Stimulated activated effector memory CD8-positive, alpha-beta T cell treated with anti-CD3 and anti-CD28 coated beads, Interleukin-12 subunit alpha, Interleukin-12 subunit beta, amount 100 ng/mL, for 72 hours (primary cell): ENCODE results near the gene DYNLT4.

Source experiments
- ATAC-seq: fragments of 150-1000 bp; cut with Tn5 transposase; 2 replicates; pipeline ENCODE4 v1.10.0; 2021
- DNase-seq, 2 donors: peaks; one replicate each; pipeline ENCODE4 v3.0.0; 2021 to 2022; ENCODE audit warnings: low spot score in 2 of 2
- H3K27ac Mint-ChIP-seq: one replicate; pipeline ENCODE4 v1.8.0; 2022; ENCODE audit warnings: mild to moderate bottlenecking, mixed read lengths
- H3K36me3 Mint-ChIP-seq: one replicate; pipeline ENCODE4 v1.8.0; 2022; ENCODE audit warnings: mild to moderate bottlenecking, mixed read lengths
- H3K4me1 Mint-ChIP-seq: one replicate; pipeline ENCODE4 v1.8.0; 2022; ENCODE audit warnings: mixed read lengths
- H3K4me3 Mint-ChIP-seq: one replicate; pipeline ENCODE4 v1.8.0; 2022; ENCODE audit warnings: mild to moderate bottlenecking, mixed read lengths
- H3K9me3 Mint-ChIP-seq: one replicate; pipeline ENCODE4 v1.8.0; 2022; ENCODE audit warnings: mixed read lengths

DYNLT4 gene

GRCh38 chr1:44790968-44791801 lies 16.0 kb downstream of the DYNLT4 start:
- peak overlapping the region; percentile 76 for H3K27ac Mint-ChIP-seq
- ATAC-seq (no peak), DNase-seq (no peak)
- no peaks in the 10 kb centered on the region for H3K36me3 Mint-ChIP-seq
- no peaks in the 10 kb centered on the region for H3K9me3 Mint-ChIP-seq
- H3K4me1 Mint-ChIP-seq = peaks cover 7% of the 10 kb centered on the region
- H3K4me3 Mint-ChIP-seq = no peak overlapping the region

DNA sequence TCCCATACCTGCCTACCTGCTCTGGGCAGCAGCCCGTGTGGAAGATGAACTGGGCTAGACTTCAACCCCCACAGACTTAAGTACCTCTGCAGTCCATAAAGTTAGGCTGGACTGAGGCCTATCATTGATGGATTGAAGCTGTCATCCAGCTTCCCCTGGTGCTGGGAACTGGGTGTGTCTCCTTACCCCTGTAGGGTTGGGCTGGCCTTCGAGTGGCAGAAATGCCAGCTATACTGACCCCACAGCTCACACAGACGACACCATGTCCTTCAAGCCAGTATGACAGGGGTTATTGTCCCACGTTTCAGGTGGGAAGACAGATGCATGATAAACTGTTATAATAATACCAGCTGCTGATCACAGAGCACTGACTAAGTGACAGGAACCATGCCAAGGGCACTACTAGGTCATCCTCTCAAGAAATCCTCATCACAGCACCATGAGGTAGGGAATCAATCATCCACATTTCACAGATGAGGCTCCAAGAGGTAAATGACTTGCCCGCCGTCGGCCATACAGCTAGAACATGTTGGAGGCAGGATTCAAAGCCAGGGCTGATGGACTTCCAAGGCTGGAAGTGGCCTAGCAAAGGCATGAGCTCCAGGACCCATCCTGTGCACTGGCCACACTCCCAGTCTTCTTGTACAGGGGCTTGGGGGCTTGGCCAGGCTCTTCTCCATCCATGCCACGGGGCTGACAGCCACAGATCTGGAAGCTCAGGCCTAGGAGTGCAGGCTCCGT lies 18.9 kb downstream of the DYNLT4 start, which contains the start of gene BEST4:
TSS of gene BEST4 (minus strand) at position 51 of the 741 bp plus-strand sequence. CDS start 465 bp downstream, outside the sequence.
- Mint-ChIP-seq H3K4me1 (peaks cover 30% of the 10 kb centered on the region), H3K9me3 (no peaks in the 10 kb centered on the region), H3K4me3 (no peak within 1 kb of the TSS), H3K27ac (peak within 1 kb of the TSS; percentile 93), H3K36me3 (peaks cover 8% of the 10 kb centered on the region)
- no peak for ATAC-seq
- no peak for DNase-seq

- Mint-ChIP-seq H3K4me3 (no peak overlapping the region), H3K27ac (no peak overlapping the region), H3K36me3 (peaks cover 15% of the 10 kb centered on the region), H3K4me1 (peaks cover 34% of the 10 kb centered on the region), H3K9me3 (no peaks in the 10 kb centered on the region)
- ATAC-seq = no peak
- DNase-seq = no peak
Observed at GRCh38 chr1:44787506-44787905, 19.6 kb downstream of the DYNLT4 start.

- Mint-ChIP-seq H3K4me3 (peak overlapping the region; percentile 69), H3K36me3 (peaks cover 21% of the 10 kb centered on the region), H3K4me1 (peaks cover 34% of the 10 kb centered on the region), H3K27ac (peak overlapping the region; percentile 93), H3K9me3 (no peaks in the 10 kb centered on the region)
- DNase-seq (no peak), ATAC-seq (no peak)
Observed at GRCh38 chr1:44786841-44787426, 20.2 kb downstream of the DYNLT4 start.

GRCh38 chr1:44786138-44786840 lies 20.9 kb downstream of the DYNLT4 start:
- no peaks in the 10 kb centered on the region for H3K9me3 Mint-ChIP-seq
- peak; percentile 81 to 93 for DNase-seq
- peak; percentile 79 for ATAC-seq
- peak overlapping the region; percentile 69 for H3K4me3 Mint-ChIP-seq
- peaks cover 34% of the 10 kb centered on the region for H3K4me1 Mint-ChIP-seq
- H3K27ac Mint-ChIP-seq = peak overlapping the region; percentile 93
- H3K36me3 Mint-ChIP-seq = peaks cover 28% of the 10 kb centered on the region

GRCh38 chr1:44785501-44786137 lies 21.5 kb downstream of the DYNLT4 start:
- Mint-ChIP-seq H3K9me3 (no peaks in the 10 kb centered on the region), H3K27ac (peak overlapping the region; percentile 93), H3K4me1 (peaks cover 35% of the 10 kb centered on the region), H3K36me3 (peaks cover 34% of the 10 kb centered on the region), H3K4me3 (peak overlapping the region; percentile 69)
- no peak for ATAC-seq
- no peak for DNase-seq

DNA sequence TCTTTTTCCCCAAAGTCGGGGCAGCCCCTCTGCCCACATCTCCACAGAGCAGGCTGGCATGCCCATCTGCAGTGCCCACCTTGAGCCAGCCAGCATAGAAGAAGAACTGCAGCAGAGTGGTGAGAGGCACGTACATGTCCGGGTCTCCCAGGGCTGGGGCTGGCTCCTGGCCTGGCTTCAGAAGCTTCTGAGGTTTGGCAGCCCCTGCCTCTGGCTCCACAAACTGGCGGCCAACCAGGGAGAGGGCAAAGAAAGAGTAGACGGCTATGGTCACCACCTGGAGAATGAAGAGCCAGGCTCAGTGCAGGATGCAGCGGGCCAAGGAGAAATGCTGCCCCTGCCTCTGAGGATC lies 22.1 kb downstream of the DYNLT4 start:
- no peak for ATAC-seq

GRCh38 chr1:44784094-44785028 lies 22.8 kb downstream of the DYNLT4 start:
- H3K9me3 Mint-ChIP-seq = no peaks in the 10 kb centered on the region
- peaks cover 40% of the 10 kb centered on the region for H3K4me1 Mint-ChIP-seq
- peak; percentile 40 for ATAC-seq
- DNase-seq = peak in 1 of 2 donors; percentile 69
- peak overlapping the region; percentile 69 for H3K4me3 Mint-ChIP-seq
- H3K36me3 Mint-ChIP-seq = peaks cover 47% of the 10 kb centered on the region
- H3K27ac Mint-ChIP-seq = peak overlapping the region; percentile 93

More for the DNA sequence above, 22.1 kb downstream of the DYNLT4 start:
- peak overlapping the region; percentile 69 for H3K4me3 Mint-ChIP-seq
- H3K9me3 Mint-ChIP-seq = no peaks in the 10 kb centered on the region
- H3K27ac Mint-ChIP-seq = peak overlapping the region; percentile 93
- peaks cover 40% of the 10 kb centered on the region for H3K36me3 Mint-ChIP-seq
- peaks cover 40% of the 10 kb centered on the region for H3K4me1 Mint-ChIP-seq
- peak in 1 of 2 donors; percentile 59 for DNase-seq

GRCh38 chr1:44783697-44784093 lies 23.5 kb downstream of the DYNLT4 start:
- DNase-seq = no peak
- Mint-ChIP-seq H3K9me3 (no peaks in the 10 kb centered on the region), H3K4me3 (peak overlapping the region; percentile 69), H3K36me3 (peaks cover 54% of the 10 kb centered on the region), H3K27ac (peak overlapping the region; percentile 52), H3K4me1 (peaks cover 43% of the 10 kb centered on the region)
- no peak for ATAC-seq

GRCh38 chr1:44780583-44781121 lies 26.5 kb downstream of the DYNLT4 start:
- H3K4me1 Mint-ChIP-seq = peaks cover 49% of the 10 kb centered on the region
- no peak overlapping the region for H3K4me3 Mint-ChIP-seq
- H3K9me3 Mint-ChIP-seq = no peaks in the 10 kb centered on the region
- peak overlapping the region; percentile 86 for H3K27ac Mint-ChIP-seq
- peaks cover 84% of the 10 kb centered on the region for H3K36me3 Mint-ChIP-seq
- DNase-seq (no peak), ATAC-seq (no peak)

DNA sequence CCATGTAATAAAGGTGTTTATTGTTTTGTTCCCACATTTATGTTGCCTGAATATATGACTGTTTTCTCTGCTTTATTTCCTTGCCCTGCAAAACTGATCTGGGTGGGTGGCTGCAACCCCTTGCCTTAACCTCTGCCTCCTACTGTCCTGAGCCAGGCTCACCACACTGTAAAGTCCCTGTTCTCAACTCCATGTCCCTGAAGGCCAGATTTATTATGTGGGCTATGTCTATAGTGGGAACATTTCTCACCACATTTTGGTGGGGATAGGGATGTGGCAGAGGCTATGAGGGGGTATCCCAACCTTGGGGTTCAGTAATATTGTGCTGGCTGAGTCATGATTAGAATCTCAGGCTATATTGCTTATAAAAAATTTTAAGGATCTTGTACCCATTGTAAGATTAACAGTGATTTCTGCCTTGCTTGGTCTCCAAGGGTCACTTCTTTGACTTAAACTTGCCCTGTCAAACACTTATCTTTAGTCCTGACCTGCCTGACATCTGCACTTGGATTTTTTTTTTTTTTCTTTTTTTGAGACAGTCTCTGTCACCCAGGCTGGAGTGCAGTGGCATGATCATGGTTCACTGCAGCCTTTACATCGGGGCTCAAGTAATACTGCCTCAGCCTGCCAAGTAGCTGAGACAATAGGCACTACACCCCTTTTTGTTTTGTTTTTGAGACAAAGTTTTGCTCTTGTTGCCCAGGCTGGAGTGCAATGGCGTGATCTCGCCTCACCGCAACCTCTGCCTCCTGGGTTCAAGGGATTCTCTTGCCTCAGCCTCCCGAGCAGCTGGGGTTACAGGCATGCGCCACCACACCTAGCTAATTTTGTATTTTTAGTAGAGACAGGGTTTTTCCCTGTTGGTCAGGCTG lies 28.2 kb downstream of the DYNLT4 start:
- no peaks in the 10 kb centered on the region for H3K9me3 Mint-ChIP-seq
- H3K4me1 Mint-ChIP-seq = peaks cover 49% of the 10 kb centered on the region
- peak overlapping the region; percentile 86 for H3K27ac Mint-ChIP-seq

DNA sequence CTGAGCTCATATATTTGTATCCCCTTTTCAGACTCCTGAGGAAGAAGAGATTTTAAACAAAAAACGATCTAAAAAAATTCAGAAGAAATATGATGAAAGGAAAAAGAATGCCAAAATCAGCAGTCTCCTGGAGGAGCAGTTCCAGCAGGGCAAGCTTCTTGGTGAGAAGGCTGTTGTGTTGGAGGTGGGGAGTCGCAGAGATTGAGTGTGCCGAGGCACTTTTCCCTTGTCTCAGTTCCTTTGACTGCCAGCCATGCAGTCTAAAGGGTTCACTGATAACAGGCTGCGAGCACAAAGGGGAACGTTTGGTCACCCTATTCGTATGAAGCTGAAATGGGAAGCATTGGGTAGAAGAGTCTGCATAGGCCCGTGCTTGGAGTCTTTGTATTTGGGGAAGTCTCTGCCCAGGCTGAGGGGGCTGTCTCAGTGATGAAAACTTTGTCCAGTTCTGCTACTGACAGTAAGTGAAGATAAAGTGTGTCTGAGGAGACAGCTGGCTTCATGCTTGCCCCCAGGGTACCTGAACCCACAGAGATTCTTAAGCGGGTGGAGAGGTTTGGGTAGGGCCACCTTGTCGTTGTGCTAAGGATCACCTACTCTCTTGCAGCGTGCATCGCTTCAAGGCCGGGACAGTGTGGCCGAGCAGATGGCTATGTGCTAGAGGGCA lies 29.0 kb downstream of the DYNLT4 start:
- DNase-seq (no peak), ATAC-seq (no peak)
- no peaks in the 10 kb centered on the region for H3K9me3 Mint-ChIP-seq
- H3K4me3 Mint-ChIP-seq = peak overlapping the region; percentile 86
- peak overlapping the region; percentile 97 for H3K27ac Mint-ChIP-seq
- H3K4me1 Mint-ChIP-seq = peaks cover 43% of the 10 kb centered on the region
- peaks cover 84% of the 10 kb centered on the region for H3K36me3 Mint-ChIP-seq

More for the DNA sequence above, 28.2 kb downstream of the DYNLT4 start:
- ATAC-seq (no peak), DNase-seq (no peak)
- Mint-ChIP-seq H3K4me3 (peak overlapping the region; percentile 86), H3K36me3 (peaks cover 92% of the 10 kb centered on the region)
